NCI-H526 (cell line): Measurements from ENCODE around the gene TRAF3IP3.

ENCODE experiments used
- DNase-seq, 2 experiments: peaks; one replicate each; lab custom pipeline; 2025; lab: John Stamatoyannopoulos, UW

TRAF3IP3 gene

GRCh38 chr1:209827384-209828262 is 71.8 kb downstream of the TRAF3IP3 start, which contains the start of gene UTP25:
Gene UTP25, plus strand, starts transcription at chr1:209827972. Its CDS starts 92 bp downstream, at chr1:209828064.
- peak; percentile 89 to 95 for DNase-seq

GRCh38 chr1:209829716-209830115 is 73.9 kb downstream of the TRAF3IP3 start:
- no peak for DNase-seq

- DNase-seq = no peak
Measured at GRCh38 chr1:209830722-209831121, 74.9 kb downstream of the TRAF3IP3 start.

GRCh38 chr1:209831615-209832014 is 75.8 kb downstream of the TRAF3IP3 start:
- DNase-seq = no peak
